Urinary bladder (tissue), 4 donors: ENCODE results near the gene WNT2B. TPM values are rescaled to one million over a fixed set of nuclear protein-coding genes. Genes with fewer than 3 reads are reported as not detected.
A peak's percentile ranks its signal among the peaks of the same experiment; 100 is the strongest.

ENCODE experiments used
- DNase-seq: peaks from one replicate; pipeline ENCODE4 v3.0.0-alpha.2; 2015; ENCODE audit errors: extremely low spot score
- H3K27ac ChIP-seq: one replicate; pipeline ENCODE4 v1.5.1; 2013; ENCODE audit warnings: low read depth, mild to moderate bottlenecking, moderate library complexity
- H3K36me3 ChIP-seq: one replicate; pipeline ENCODE4 v1.6.1; 2013; ENCODE audit warnings: mild to moderate bottlenecking, moderate library complexity; ENCODE audit not compliant: insufficient read depth
- H3K4me1 ChIP-seq: one replicate; pipeline ENCODE4 v1.6.1; 2013; ENCODE audit warnings: mild to moderate bottlenecking, moderate library complexity; ENCODE audit not compliant: insufficient read depth
- H3K4me3 ChIP-seq: one replicate; pipeline ENCODE4 v1.5.1; 2013; ENCODE audit warnings: low read depth, low read length
- WGBS: extraction: QIAGEN DNeasy Blood & Tissue Kit; methylation state at CpG from one replicate; pipeline ENCODE4 v1.1.7; 2013; 5-methylcytosine and 5-hydroxymethylcytosine counted together
- polyA plus RNA-seq: library from polyadenylated mRNA; stranded (reverse); fragments of 200-250 nt; gene quantifications from one replicate; pipeline ENCODE4 v1.2.3, GENCODE V29; 2013
- total RNA-seq: library from RNA; depleted of rRNA; stranded (reverse); fragments of >200 nt; gene quantifications from one replicate; pipeline ENCODE4 v1.2.3, GENCODE V29; 2014
- donor health status: healthy with polysubstance abuse.
- donor health status: healthy.

The WNT2B gene
- total and polyA plus RNA-seq, 2 donors = 9.1 to 55.2 TPM

- WGBS = 83% methylated on average over 1 of the region's 1 CpG
- no peaks in the 10 kb centered on the region for H3K36me3 ChIP-seq
- no peaks in the 10 kb centered on the region for H3K4me1 ChIP-seq
- no peak overlapping the region for H3K27ac ChIP-seq
- DNase-seq = no peak
- H3K4me3 ChIP-seq = no peak overlapping the region
Measured at GRCh38 chr1:112524986-112525385, 16.2 kb downstream of the WNT2B start.

DNA sequence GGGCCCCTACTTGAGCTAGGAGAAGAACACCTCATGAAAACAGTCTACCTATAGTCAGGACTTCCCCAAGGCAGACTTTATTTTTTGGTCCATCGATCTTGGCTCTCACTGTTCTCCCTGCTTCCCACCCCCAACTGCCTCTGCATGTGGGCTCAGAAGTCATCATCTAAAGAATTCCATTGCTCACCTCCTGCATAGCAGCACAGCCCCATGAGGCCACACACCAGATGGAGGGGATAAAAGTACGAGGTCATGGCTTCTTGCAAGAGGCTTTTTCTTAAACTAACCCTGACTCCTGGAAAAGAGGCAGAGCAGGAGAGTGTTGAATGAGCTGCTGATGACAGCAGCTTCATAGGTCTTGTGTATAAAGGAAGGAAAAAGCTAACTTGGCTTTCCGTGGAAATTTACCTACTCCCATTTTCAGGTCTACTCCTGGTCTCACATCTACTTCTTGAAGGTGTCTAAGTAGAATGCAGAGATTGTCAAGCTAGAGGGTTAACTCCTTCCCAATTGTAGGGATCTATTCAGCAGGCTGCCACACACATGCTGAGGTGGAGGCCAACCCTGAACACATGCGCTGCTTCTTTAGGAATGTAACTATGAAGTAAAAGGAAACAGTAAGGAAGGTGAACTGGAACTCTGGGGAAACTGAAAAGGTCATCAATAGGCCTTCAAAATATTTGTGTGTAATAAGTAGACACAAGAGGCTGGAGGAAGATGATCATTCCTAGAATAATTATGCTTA is 18.7 kb downstream of the WNT2B start:
- 60% methylated on average over 4 of the region's 4 CpGs for WGBS
- no peaks in the 10 kb centered on the region for H3K36me3 ChIP-seq
- H3K4me1 ChIP-seq = no peaks in the 10 kb centered on the region
- H3K4me3 ChIP-seq = no peak overlapping the region
- DNase-seq = no peak
- no peak overlapping the region for H3K27ac ChIP-seq

DNA sequence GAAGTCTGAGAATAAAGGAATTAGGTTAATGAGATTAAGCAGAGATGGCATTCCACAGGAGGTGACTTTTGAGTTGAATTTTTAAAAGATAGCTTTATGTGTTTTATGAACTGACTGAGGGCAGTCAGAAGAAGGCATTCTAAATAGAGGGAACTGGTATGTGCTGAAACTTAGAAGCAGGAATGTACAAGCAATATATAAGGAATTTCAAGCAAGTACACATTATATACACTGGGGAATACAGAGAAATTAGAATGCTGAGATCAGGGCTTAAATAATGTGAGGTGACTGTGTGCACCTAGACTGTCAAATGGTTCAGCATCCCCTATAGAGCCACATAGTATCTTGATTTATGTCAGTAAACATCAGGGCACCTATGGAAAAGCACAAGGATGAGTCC is 19.3 kb downstream of the WNT2B start:
- H3K27ac ChIP-seq = no peak overlapping the region
- no peak for DNase-seq
- H3K36me3 ChIP-seq = no peaks in the 10 kb centered on the region
- no peaks in the 10 kb centered on the region for H3K4me1 ChIP-seq
- H3K4me3 ChIP-seq = no peak overlapping the region

GRCh38 chr1:112529301-112529700 is 20.5 kb downstream of the WNT2B start:
- Histone ChIP-seq H3K36me3 (no peaks in the 10 kb centered on the region), H3K4me3 (no peak overlapping the region), H3K27ac (no peak overlapping the region), H3K4me1 (no peaks in the 10 kb centered on the region)
- no peak for DNase-seq

DNA sequence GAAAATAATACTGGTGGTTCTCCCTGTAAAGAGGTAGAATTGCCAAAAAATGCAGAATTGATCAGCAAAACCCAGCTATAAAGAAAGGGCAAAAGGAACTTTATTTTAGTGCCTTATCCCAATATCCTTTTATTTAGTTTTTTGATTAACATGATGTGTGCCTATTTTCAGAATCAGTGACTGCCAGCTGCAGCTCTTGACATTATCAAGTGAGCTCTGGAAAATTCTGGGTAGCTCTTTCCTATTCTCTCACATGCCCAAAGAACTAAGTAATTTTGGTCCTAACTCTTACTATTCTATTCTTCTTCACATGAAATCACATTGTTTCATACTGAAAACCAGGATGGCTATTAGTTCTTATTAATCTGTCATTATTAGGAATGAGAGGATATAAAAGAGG is 22.1 kb downstream of the WNT2B start:
- DNase-seq = no peak
- Histone ChIP-seq H3K27ac (no peak overlapping the region), H3K36me3 (no peaks in the 10 kb centered on the region), H3K4me3 (no peak overlapping the region), H3K4me1 (no peaks in the 10 kb centered on the region)

- DNase-seq = no peak
- 84% methylated on average over 4 of the region's 4 CpGs for WGBS
- Histone ChIP-seq H3K4me3 (no peak overlapping the region), H3K27ac (no peak overlapping the region), H3K36me3 (peaks cover 2% of the 10 kb centered on the region), H3K4me1 (no peaks in the 10 kb centered on the region)
Measured at GRCh38 chr1:112532064-112532463, 23.3 kb downstream of the WNT2B start.

DNA sequence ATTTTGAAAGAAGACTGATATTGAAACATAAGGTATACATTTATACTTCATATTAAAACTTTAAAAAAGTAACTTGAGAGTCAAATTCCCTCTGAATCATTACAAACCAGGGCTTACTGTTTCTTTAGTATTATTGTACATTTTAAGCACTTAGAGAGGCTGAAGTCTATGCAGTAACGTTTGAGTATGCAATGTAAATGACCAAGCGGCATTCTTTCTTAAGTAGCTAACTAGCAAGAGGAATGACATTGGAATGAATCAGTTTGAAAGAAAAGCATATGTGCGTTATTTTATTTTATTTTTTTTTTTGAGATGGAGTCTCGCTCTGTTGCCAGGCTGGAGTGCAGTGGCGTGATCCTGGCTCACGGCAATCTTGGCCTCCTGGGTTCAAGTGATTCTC is 24.3 kb downstream of the WNT2B start:
- H3K27ac ChIP-seq = no peak overlapping the region
- WGBS = 92% methylated on average over 6 of the region's 6 CpGs
- no peak overlapping the region for H3K4me3 ChIP-seq

DNA sequence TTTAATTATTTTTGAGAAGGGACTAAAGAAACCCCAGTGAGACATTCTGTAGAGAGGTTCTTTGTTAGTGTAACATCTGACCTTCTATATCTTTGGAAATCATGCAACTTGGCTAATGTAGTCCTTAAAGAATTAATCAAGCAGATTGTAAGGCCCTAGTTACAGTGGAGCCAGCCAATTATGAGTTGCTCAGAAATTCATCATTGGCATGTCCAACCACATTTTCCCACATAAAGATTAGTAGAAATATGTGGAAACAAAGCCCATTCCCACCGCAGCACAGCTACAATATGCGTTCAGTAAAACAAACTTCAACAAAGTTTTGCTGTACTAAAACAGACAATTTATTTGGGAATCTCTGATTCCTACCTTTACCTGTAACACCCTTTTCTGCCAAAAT is 27.8 kb downstream of the WNT2B start:
- Histone ChIP-seq H3K36me3 (peaks cover 2% of the 10 kb centered on the region), H3K27ac (no peak overlapping the region), H3K4me1 (no peaks in the 10 kb centered on the region), H3K4me3 (no peak overlapping the region)
- no peak for DNase-seq
- WGBS = 50% methylated on average over 2 of the region's 2 CpGs

More for the DNA sequence above, 24.3 kb downstream of the WNT2B start:
- peaks cover 2% of the 10 kb centered on the region for H3K36me3 ChIP-seq
- DNase-seq = no peak
- no peaks in the 10 kb centered on the region for H3K4me1 ChIP-seq

DNA sequence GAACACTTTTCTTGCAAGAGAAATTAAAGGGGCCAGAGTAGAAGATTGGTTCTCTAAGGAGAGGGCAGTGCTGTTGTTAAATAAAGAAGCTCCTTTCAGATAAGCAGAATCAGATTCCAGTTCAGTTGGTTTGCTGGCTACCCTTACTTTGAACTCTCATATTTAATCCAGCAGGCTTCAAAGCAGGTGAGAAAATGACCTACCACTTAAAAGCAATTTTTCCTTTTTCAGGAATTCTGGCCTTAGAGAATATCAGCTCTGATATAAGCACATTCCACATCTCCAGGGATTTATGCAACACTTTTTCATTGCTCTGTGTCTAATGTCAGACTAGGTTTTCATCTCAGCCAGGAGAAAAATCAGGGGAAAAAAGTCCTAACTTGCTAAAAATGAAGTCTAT is 28.7 kb downstream of the WNT2B start:
- Histone ChIP-seq H3K36me3 (peaks cover 2% of the 10 kb centered on the region), H3K4me1 (no peaks in the 10 kb centered on the region), H3K27ac (no peak overlapping the region), H3K4me3 (no peak overlapping the region)
- DNase-seq = no peak

DNA sequence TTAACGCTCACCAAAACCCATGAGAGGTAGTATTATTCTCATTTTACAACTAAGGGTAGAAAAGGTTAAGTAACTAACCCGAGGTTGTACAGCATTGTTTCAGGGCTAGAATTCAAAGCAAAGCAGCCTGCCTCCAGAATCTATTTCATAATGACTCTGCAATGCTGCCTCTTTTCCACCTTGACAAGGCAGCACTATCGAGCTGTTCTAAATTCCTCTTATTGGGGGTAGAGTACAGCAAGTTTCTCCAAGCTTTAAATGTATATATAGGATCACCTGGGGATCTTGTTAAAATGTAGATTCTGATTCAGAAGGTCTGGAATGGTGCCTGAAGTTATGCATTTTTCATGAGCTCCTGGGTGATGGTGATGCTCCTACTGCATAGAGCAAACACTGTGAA is 30.1 kb downstream of the WNT2B start:
- Histone ChIP-seq H3K4me3 (no peak overlapping the region), H3K36me3 (peaks cover 2% of the 10 kb centered on the region), H3K4me1 (no peaks in the 10 kb centered on the region), H3K27ac (no peak overlapping the region)
- WGBS = 90% methylated on average over 3 of the region's 3 CpGs
- DNase-seq = no peak

DNA sequence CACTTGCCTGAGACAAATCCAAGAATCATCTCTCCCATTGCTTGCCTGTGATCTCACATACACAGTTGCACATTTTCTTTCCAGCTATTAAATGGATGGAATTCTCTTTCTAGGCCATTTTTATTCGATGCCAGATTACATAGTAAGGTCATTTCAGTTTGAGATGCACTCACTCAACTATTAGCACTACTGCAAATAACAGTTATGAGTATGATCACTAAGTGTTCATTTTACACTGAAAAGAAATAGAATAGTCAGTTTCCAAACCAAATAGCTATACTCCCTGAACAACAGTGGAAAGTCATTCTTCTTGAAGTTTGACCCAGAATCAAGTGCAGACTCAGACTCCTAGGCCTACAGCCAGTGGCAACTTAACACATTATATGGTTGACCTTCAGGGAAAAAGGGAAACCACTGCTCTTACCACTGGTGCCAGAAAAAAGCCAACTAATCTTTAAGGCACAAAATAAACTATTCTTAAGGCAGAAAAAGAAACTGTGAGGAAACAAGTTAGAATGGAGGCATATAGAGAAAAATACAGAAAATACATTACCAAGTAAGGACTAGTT is 31.5 kb downstream of the WNT2B start:
- Histone ChIP-seq H3K36me3 (peaks cover 2% of the 10 kb centered on the region), H3K27ac (no peak overlapping the region), H3K4me1 (no peaks in the 10 kb centered on the region), H3K4me3 (no peak overlapping the region)
- 0% methylated on average over 1 of the region's 1 CpG for WGBS
- DNase-seq = no peak

DNA sequence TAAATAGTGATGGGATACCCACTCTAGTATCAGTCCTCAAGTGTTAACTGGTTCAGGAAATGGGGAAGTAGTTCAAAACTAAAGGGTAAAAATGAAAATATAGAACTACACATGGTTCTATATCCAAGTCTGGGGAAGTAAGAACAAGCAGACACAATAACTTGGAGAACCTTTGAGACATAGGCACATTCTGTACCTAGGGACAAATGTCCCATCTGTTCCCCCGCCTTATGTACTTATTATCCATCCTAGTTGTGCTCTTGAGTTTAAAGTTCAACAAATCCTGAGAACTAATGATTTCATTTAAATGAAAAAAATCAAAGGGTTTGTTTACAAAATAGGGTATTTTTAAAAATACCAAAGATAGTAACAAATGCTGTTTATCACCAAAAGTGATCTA is 32.5 kb downstream of the WNT2B start:
- Histone ChIP-seq H3K27ac (no peak overlapping the region), H3K36me3 (peaks cover 3% of the 10 kb centered on the region), H3K4me3 (no peak overlapping the region), H3K4me1 (no peaks in the 10 kb centered on the region)
- 62% methylated on average over 1 of the region's 1 CpG for WGBS
- DNase-seq = no peak

DNA sequence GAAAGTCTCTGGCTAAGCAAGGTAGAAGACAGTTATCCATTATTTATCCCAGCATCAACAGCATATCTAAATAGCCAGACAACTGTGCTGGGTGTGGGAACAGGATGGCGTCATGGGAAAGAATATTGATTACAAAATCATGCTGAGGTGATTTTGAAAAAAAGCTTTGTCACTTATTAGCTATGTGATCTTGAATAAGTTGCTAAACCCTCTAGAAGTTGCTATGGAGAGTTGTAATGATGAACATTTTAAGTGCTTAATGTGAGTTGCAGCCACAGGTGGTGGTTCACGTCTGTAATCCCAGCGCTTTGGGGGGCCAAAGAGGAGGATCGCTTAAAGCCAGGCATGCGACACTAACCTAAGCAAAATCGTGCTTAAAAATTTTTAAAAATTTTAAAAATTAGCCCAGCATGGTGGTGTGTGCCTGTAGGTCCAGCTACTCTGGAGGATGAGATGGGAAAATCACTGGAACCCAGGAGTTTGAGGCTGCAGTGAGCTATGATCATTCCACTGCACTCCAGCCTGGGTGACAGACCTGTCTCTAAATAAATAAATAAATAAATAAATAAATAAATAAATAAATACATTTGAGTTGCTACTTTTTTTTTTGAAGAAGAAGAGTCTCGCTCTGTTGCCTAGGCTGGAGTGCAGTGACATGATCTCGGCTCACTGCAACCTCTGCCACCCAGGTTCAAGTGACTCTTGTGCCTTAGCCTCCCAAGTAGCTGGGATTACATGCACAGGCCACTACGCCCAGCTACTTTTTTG is 33.6 kb downstream of the WNT2B start:
- peaks cover 1% of the 10 kb centered on the region for H3K36me3 ChIP-seq

GRCh38 chr1:112544011-112544688 is 35.4 kb downstream of the WNT2B start:
- H3K36me3 ChIP-seq = peaks cover 1% of the 10 kb centered on the region
- WGBS = 17% methylated on average over 1 of the region's 1 CpG

More for the DNA sequence above, 33.6 kb downstream of the WNT2B start:
- 89% methylated on average over 9 of the region's 9 CpGs for WGBS
- Histone ChIP-seq H3K27ac (no peak overlapping the region), H3K4me3 (no peak overlapping the region), H3K4me1 (no peaks in the 10 kb centered on the region)
- no peak for DNase-seq

More at GRCh38 chr1:112544011-112544688, 35.4 kb downstream of the WNT2B start:
- Histone ChIP-seq H3K4me3 (no peak overlapping the region), H3K27ac (peak overlapping the region; percentile 50), H3K4me1 (no peaks in the 10 kb centered on the region)
- DNase-seq = no peak
